Muscle of leg (tissue), 11 donors: Measurements from ENCODE around the gene CDKL4. TPM values are rescaled to one million over a fixed set of nuclear protein-coding genes. Genes with fewer than 3 reads are reported as not detected.
A peak's percentile ranks its signal among the peaks of the same experiment; 100 is the strongest.

Source experiments
- DNase-seq: peaks from one replicate; pipeline ENCODE4 v3.0.0; 2013
- H3K27ac ChIP-seq: one replicate; pipeline ENCODE4 v1.5.1; 2013; ENCODE audit warnings: mild to moderate bottlenecking, low read length, control low read depth
- H3K27me3 ChIP-seq: one replicate; pipeline ENCODE4 v1.6.1; 2013; ENCODE audit warnings: low read length; ENCODE audit not compliant: control insufficient read depth, insufficient read depth
- H3K36me3 ChIP-seq: one replicate; pipeline ENCODE4 v1.6.1; 2013; ENCODE audit warnings: low read length; ENCODE audit not compliant: control insufficient read depth, insufficient read depth
- H3K4me1 ChIP-seq: one replicate; pipeline ENCODE4 v1.6.1; 2013; ENCODE audit warnings: low read length; ENCODE audit not compliant: control insufficient read depth, insufficient read depth
- H3K4me3 ChIP-seq: one replicate; pipeline ENCODE4 v1.5.1; 2013; ENCODE audit warnings: low read length, control low read depth
- H3K9me3 ChIP-seq: replicated peaks from 2 replicates; pipeline ENCODE4 v1.6.1; 2013; ENCODE audit warnings: low read depth, low read length; ENCODE audit not compliant: control insufficient read depth
- WGBS: methylation state at CpG from one replicate; pipeline ENCODE4 v1.1.5; 2013; ENCODE audit warnings: missing lambda C conversion rate; ENCODE audit not compliant: insufficient coverage; 5-methylcytosine and 5-hydroxymethylcytosine counted together
- polyA plus RNA-seq, 8 donors: library from polyadenylated mRNA; unstranded; fragments of 120-200 nt; gene quantifications; one replicate each; pipeline versions ENCODE4 v1.2.1 to v1.2.3, GENCODE V29; 2013; ENCODE audit warnings: inconsistent platforms in 1 of 8, low replicate concordance in 1 of 8; ENCODE audit not compliant: insufficient read length in 8 of 8, insufficient read depth in 1 of 8
- total RNA-seq: library from RNA; stranded (reverse); fragments of 120-200 nt; gene quantifications from one replicate; pipeline ENCODE4 v1.2.4, GENCODE V29; 2013

The CDKL4 gene
- total and polyA plus RNA-seq, 9 donors = 0.14 to 3.2 (median 0.27) TPM; not detected in 2

DNA sequence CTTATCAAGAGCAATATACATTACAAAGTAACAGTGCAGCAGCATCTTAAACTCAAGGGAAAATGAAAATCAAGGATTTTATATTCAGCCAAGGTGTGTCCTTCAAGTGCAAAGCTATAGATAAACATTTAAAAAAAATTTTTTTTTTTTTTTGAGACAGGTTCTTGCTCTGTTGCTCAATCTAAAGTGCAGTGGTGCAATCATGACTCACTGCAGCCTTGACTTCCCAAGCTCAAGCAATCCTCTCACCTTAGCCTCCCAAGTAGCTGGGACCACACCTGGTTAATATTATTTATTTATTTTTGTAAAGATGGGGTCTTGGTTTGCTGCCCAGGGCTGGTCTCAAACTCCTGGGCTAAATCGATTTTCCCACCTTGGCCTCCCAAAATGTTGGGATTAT lies 9.0 kb downstream of the CDKL4 start:
- H3K4me1 ChIP-seq = no peaks in the 10 kb centered on the region
- no peak for DNase-seq
- no peaks in the 10 kb centered on the region for H3K27me3 ChIP-seq
- WGBS = no CpG with 5 or more reads among the region's 1 CpG
- H3K27ac ChIP-seq = no peak overlapping the region
- H3K4me3 ChIP-seq = no peak overlapping the region
- H3K9me3 ChIP-seq = no peaks in the 10 kb centered on the region
- no peaks in the 10 kb centered on the region for H3K36me3 ChIP-seq

DNA sequence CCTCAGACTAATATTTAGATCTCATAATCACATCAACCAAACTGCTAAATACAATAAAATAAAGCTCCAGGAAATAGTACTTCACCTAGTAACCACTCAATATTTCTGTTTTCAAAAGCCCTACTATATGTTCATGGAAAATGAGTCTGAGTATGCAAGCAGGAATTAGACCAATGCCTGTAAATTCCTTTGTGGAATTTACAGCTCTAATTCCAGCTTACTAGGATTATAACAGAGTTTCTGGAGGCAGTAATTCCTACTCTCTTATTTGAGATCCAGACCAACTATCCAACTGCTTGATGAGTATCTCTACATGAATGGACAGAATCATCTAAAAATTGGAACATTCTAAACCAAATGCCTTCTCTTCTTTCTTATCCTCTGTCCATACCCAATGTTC lies 11.6 kb downstream of the CDKL4 start:
- H3K9me3 ChIP-seq = no peaks in the 10 kb centered on the region
- DNase-seq = no peak
- no peaks in the 10 kb centered on the region for H3K27me3 ChIP-seq
- H3K27ac ChIP-seq = no peak overlapping the region
- peaks cover 2% of the 10 kb centered on the region for H3K4me1 ChIP-seq
- H3K4me3 ChIP-seq = no peak overlapping the region
- H3K36me3 ChIP-seq = no peaks in the 10 kb centered on the region

DNA sequence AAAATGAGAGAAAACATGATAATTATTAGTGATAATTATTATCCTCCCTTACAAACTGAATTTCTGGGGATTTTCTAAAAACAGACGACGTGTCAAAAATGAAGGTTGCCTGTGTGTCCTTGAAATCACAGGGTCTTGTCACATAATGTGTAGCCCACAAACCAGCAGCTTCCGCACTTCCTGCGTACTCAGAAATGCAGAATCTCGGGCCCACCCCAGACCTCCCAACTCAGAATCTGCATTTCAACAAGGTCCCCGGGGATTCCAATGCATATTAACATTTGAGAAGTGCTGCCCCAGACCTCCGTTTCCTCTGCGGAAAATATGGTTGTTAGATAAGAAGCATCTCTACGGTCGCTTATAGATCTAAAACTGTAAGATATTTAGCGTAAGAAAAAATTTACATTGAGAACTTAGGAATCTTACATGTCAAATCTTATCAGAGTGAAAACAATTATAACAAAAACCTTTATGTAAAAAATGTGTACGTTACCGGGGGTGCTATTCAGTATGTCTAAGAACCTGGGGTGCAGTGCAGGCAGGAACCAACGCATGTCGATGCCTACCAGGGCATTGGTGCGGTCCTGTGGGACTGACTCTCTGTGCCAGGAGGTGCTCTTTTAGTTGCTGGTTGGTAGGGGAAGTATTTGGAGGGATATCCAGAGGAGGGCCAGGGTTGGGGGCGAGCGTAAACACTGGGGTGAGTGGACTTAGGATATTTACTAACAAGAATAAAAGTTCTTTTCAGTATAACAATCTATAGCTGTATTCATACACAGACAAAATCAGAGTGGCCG lies 15.2 kb downstream of the CDKL4 start:
- WGBS = 17% methylated on average over 9 of the region's 19 CpGs
- Histone ChIP-seq H3K27ac (no peak overlapping the region), H3K4me1 (peaks cover 2% of the 10 kb centered on the region), H3K4me3 (peak overlapping the region; percentile 15), H3K9me3 (no peaks in the 10 kb centered on the region), H3K27me3 (no peaks in the 10 kb centered on the region), H3K36me3 (no peaks in the 10 kb centered on the region)
- DNase-seq = peak; percentile 44

DNA sequence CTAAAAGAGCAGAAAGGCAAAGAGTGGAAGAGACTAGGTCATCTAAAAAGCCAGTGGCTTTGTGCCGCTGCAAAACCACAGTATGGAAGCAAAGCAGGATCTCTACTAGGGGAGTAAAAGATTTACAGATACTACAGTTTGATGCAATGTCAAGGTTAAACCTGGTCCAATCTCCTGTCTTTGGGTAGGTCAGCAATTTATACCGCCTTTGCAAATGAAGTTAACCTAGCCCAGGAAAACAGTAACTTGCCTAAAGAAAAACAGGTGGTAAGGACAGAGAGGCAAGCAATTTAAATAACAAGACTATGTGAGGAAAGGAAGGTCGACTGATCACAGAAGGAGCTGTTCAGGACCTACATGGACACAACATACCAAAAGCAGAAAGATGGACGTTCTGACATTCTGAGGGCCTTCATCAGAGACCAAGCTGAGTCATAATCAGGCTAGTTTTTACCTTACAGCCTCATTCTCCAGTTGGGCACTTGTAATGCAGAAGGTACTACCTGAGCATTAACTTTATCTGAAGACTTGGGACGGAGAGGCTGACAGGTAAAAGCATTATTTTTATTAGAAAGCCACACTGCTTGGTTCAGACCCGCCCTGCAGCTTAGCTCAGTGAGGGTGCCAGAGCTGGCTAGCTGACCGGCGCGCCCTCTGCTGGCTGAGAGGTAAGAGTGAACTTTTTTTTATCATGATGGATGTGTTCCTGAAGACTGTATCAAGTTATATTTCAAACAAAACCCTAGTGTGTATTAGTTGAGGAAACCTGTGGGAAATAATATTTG lies 15.9 kb downstream of the CDKL4 start:
- Histone ChIP-seq H3K9me3 (no peaks in the 10 kb centered on the region), H3K27ac (no peak overlapping the region), H3K27me3 (no peaks in the 10 kb centered on the region), H3K4me1 (peaks cover 2% of the 10 kb centered on the region), H3K4me3 (no peak overlapping the region), H3K36me3 (no peaks in the 10 kb centered on the region)
- WGBS = 13% methylated on average over 5 of the region's 9 CpGs
- peak; percentile 83 for DNase-seq

DNA sequence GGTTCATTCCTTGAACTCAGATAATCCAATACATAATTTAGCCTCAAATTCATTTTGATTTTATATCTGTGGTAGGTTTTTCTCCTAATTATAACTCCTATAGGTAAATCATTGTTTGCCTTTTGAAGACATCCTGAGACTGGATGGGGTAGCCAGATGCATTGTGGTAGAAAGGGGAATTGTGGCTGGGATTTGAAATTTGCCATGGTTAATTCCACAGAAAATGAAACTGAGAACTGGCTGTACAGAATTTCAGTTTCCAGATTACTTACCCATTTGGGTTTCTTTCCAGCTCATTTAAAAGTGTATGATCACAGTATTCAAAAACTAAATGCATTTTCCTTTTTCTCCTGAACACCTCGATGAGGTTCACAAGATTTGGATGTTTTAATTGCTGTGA lies 18.2 kb downstream of the CDKL4 start:
- peaks cover 2% of the 10 kb centered on the region for H3K4me1 ChIP-seq
- no CpG with 5 or more reads among the region's 1 CpG for WGBS
- H3K4me3 ChIP-seq = no peak overlapping the region
- no peaks in the 10 kb centered on the region for H3K9me3 ChIP-seq
- H3K27me3 ChIP-seq = no peaks in the 10 kb centered on the region
- no peaks in the 10 kb centered on the region for H3K36me3 ChIP-seq
- no peak for DNase-seq
- no peak overlapping the region for H3K27ac ChIP-seq

DNA sequence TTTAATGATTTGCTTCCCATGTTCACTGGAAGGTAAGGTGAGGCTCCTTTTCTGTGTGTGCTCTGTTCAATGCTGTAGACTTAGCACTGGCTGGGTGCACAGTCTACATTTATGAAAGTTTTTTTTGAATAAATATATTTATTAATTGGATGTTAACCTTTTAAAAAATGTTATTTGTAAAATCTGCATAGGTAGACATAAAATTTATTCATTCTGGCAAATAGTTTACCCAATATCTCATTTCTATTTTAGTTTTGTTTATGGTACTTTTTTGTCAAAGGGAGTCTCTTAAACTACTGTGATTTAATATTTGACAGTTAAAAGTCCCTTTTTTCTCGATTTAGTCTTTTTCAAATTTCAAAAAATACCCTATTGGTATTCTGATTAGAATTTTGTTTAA lies 19.9 kb downstream of the CDKL4 start:
- H3K27me3 ChIP-seq = no peaks in the 10 kb centered on the region
- no CpG with 5 or more reads among the region's 1 CpG for WGBS
- H3K4me1 ChIP-seq = peaks cover 2% of the 10 kb centered on the region
- no peaks in the 10 kb centered on the region for H3K36me3 ChIP-seq
- H3K27ac ChIP-seq = no peak overlapping the region
- no peak overlapping the region for H3K4me3 ChIP-seq
- H3K9me3 ChIP-seq = no peaks in the 10 kb centered on the region
- no peak for DNase-seq

DNA sequence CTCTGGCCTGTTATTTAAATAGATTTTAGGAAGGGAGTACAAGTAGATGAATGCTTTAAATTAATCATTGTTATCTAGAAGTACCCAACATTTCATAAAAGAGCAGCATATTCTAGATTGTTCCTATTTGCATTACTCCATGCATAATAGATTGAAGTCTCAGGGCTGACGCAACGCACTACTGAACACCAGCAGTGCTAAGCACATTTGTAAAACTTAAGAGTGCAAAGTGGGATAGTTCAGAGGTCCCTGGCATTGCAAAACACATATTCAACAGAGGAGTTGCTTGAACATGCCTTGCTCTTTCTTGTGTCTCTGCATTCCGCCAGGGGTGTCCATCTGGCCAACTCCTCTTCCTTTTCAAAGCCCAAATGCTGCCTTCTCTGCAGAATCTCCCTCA lies 22.3 kb downstream of the CDKL4 start:
- no peak overlapping the region for H3K4me3 ChIP-seq
- no peaks in the 10 kb centered on the region for H3K4me1 ChIP-seq
- no peaks in the 10 kb centered on the region for H3K9me3 ChIP-seq
- no peaks in the 10 kb centered on the region for H3K36me3 ChIP-seq
- no peak for DNase-seq
- no peaks in the 10 kb centered on the region for H3K27me3 ChIP-seq
- WGBS = 100% methylated on average over 3 of the region's 3 CpGs
- no peak overlapping the region for H3K27ac ChIP-seq

DNA sequence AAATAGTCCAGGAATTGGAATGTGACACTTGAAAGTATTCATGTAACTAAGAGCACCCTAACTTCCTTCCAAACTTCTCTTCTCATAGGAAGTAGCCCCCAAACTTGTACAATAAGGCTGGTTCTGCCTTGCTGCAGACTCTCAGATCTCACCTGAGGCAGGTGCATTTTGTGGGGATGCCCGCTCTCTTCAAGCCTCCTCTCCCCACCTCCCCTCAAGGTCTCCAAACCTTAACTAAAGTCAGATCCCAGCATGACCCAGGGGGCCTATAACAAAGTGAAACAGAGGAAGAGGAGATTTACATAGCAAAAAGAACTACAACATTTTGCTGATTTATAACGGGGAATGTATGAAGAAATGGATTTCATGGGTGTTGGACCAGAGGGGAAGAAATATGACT lies 23.6 kb downstream of the CDKL4 start:
- no CpG with 5 or more reads among the region's 2 CpGs for WGBS
- no peak overlapping the region for H3K27ac ChIP-seq
- H3K36me3 ChIP-seq = no peaks in the 10 kb centered on the region
- no peak overlapping the region for H3K4me3 ChIP-seq
- H3K9me3 ChIP-seq = no peaks in the 10 kb centered on the region
- H3K27me3 ChIP-seq = no peaks in the 10 kb centered on the region
- no peak for DNase-seq
- H3K4me1 ChIP-seq = no peaks in the 10 kb centered on the region

DNA sequence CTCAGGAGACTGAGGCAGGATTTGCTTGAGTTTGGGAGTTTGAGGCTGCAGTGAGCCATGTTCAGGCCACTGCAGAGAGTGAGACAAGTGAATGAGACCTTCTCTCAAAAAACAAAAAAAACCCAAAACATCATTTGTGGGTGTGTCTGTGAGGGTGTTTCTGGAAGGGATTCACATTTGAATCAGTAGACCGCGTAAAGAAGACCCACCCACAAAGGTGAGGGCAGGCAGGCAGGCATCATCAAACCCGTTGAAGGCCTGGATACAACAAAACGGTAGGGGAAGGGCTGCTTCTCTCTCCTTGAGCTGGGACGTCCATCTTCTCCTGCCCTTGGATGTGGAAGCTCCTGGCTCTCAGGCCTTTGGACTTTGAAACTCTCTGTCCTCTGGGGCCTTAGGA lies 25.4 kb downstream of the CDKL4 start:
- Histone ChIP-seq H3K4me1 (no peaks in the 10 kb centered on the region), H3K4me3 (no peak overlapping the region), H3K9me3 (no peaks in the 10 kb centered on the region), H3K27ac (no peak overlapping the region), H3K27me3 (no peaks in the 10 kb centered on the region), H3K36me3 (no peaks in the 10 kb centered on the region)
- 82% methylated on average over 5 of the region's 5 CpGs for WGBS
- no peak for DNase-seq

DNA sequence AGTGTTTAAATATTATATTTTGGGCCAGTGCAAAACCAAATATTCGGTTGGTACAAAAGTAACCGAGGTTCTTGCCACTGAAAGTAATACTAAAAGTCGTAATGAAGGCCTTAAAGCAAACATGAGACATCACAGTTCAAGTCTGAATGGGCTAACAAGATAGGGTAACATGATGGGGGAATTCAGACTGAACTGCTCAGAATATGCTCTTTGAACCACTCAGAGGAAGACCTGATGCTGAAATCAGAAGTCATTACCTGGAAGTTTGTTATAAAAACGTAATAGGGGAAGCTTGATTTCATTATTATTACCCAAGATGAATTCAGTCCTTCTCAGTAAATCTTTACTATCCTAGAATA lies 26.6 kb downstream of the CDKL4 start:
- H3K36me3 ChIP-seq = no peaks in the 10 kb centered on the region
- H3K27me3 ChIP-seq = no peaks in the 10 kb centered on the region
- H3K4me3 ChIP-seq = no peak overlapping the region
- no peak for DNase-seq
- 100% methylated on average over 3 of the region's 4 CpGs for WGBS
- H3K4me1 ChIP-seq = no peaks in the 10 kb centered on the region
- no peaks in the 10 kb centered on the region for H3K9me3 ChIP-seq
- H3K27ac ChIP-seq = no peak overlapping the region
